ENCODE measurements around the gene CRAMP1.

GRCh38 chr16:1580256-1580655 lies 31.9 kb upstream of the CRAMP1 start:
- TF ChIP-seq CTCF (IDR thresholded peaks at IDR 0.05; ENCODE audit: insufficient read depth, low read depth, low read length) (no peak), EZH2 (IDR thresholded peaks at IDR 0.05; ENCODE audit: insufficient read depth, low read length) (no peak)
